H9 (cell line): ENCODE measurements around the gene SSBP3. TPM values are rescaled to one million over a fixed set of nuclear protein-coding genes. Genes with fewer than 3 reads are reported as not detected.

Source experiments
- DNase-seq: peaks from one replicate; pipeline ENCODE4 v3.0.0-alpha.2; 2017
- H2AFZ ChIP-seq: one replicate; pipeline ENCODE4 v1.6.1; 2013; ENCODE audit warnings: mild to moderate bottlenecking, low read length, control low read depth, moderate library complexity
- H2AK5ac ChIP-seq: 2 replicates; pipeline ENCODE4 v1.6.1; 2013; ENCODE audit warnings: low read length, control low read depth, mixed read lengths; ENCODE audit not compliant: insufficient read length
- H2BK120ac ChIP-seq: one replicate; pipeline ENCODE4 v1.6.1; 2013; ENCODE audit warnings: low read depth, mild to moderate bottlenecking, low read length, control low read depth, inconsistent platforms; ENCODE audit not compliant: poor library complexity, severe bottlenecking
- H2BK12ac ChIP-seq: 2 replicates; pipeline ENCODE4 v1.6.1; 2013; ENCODE audit warnings: low read length, control low read depth, mixed read lengths, low read depth; ENCODE audit not compliant: insufficient read length
- H2BK15ac ChIP-seq: 2 replicates; pipeline ENCODE4 v1.6.1; 2013; ENCODE audit warnings: low read depth, low read length, control low read depth
- H2BK20ac ChIP-seq: one replicate; pipeline ENCODE4 v1.6.1; 2013; ENCODE audit warnings: low read depth, mild to moderate bottlenecking, low read length, control low read depth, inconsistent platforms; ENCODE audit not compliant: poor library complexity, severe bottlenecking
- H2BK5ac ChIP-seq: 2 replicates; pipeline ENCODE4 v1.6.1; 2013; ENCODE audit warnings: low read length, control low read depth, mixed read lengths; ENCODE audit not compliant: insufficient read length
- H3K14ac ChIP-seq: 2 replicates; pipeline ENCODE4 v1.6.1; 2013; ENCODE audit warnings: low read length, control low read depth; ENCODE audit not compliant: insufficient read depth
- H3K18ac ChIP-seq: 2 replicates; pipeline ENCODE4 v1.6.1; 2013; ENCODE audit warnings: low read depth, mild to moderate bottlenecking, mixed read lengths, low read length, control low read depth; ENCODE audit not compliant: insufficient read length
- H3K23ac ChIP-seq: 2 replicates; pipeline ENCODE4 v1.6.1; 2013; ENCODE audit warnings: low read length, control low read depth, mixed read lengths, low read depth; ENCODE audit not compliant: insufficient read length
- H3K23me2 ChIP-seq: 2 replicates; pipeline ENCODE4 v1.6.1; 2013; ENCODE audit warnings: low read depth, mild to moderate bottlenecking, mixed read lengths, low read length, control low read depth; ENCODE audit not compliant: insufficient read length, poor library complexity, severe bottlenecking
- H3K27ac ChIP-seq: 2 replicates; pipeline ENCODE4 v1.5.1; 2013; ENCODE audit warnings: low read length, control low read depth, mixed read lengths, low read depth; ENCODE audit not compliant: insufficient read length
- H3K27me3 ChIP-seq: 2 replicates; pipeline ENCODE4 v1.6.1; 2013; ENCODE audit warnings: low read length, control low read depth, inconsistent platforms; ENCODE audit not compliant: insufficient read depth
- H3K4ac ChIP-seq: 2 replicates; pipeline ENCODE4 v1.6.1; 2013; ENCODE audit warnings: low read depth, mild to moderate bottlenecking, control low read depth, inconsistent platforms, low read length, moderate library complexity
- H3K4me1 ChIP-seq: 2 replicates; pipeline ENCODE4 v1.6.1; 2013; ENCODE audit warnings: low read length, control low read depth, inconsistent platforms; ENCODE audit not compliant: insufficient read depth
- H3K4me2 ChIP-seq: 2 replicates; pipeline ENCODE4 v1.6.1; 2013; ENCODE audit warnings: low read length, control low read depth, mixed read lengths; ENCODE audit not compliant: insufficient read length, insufficient read depth
- H3K56ac ChIP-seq: 2 replicates; pipeline ENCODE4 v1.6.1; 2013; ENCODE audit warnings: low read depth, mild to moderate bottlenecking, mixed read lengths, low read length, control low read depth; ENCODE audit not compliant: insufficient read length
- H3K79me1 ChIP-seq: 2 replicates; pipeline ENCODE4 v1.6.1; 2013; ENCODE audit warnings: low read depth, mild to moderate bottlenecking, moderate library complexity, low read length, control low read depth, inconsistent platforms; ENCODE audit not compliant: insufficient read depth, poor library complexity, severe bottlenecking
- H3K79me2 ChIP-seq: 2 replicates; pipeline ENCODE4 v1.6.1; 2013; ENCODE audit warnings: low read length, control low read depth, inconsistent platforms; ENCODE audit not compliant: insufficient read depth
- H3K9ac ChIP-seq: 2 replicates; pipeline ENCODE4 v1.6.1; 2013; ENCODE audit warnings: low read length, control low read depth, mixed read lengths; ENCODE audit not compliant: insufficient read length; ENCODE audit errors: extremely low read depth
- H3K9me3 ChIP-seq: one replicate; pipeline ENCODE4 v1.6.1; 2013; ENCODE audit warnings: low read depth, low read length, inconsistent platforms; ENCODE audit not compliant: control insufficient read depth
- H3T11ph ChIP-seq: one replicate; pipeline ENCODE4 v1.6.1; 2013; ENCODE audit warnings: mild to moderate bottlenecking, low read length, control low read depth, inconsistent platforms
- H4K20me1 ChIP-seq: one replicate; pipeline ENCODE4 v1.6.1; 2013; ENCODE audit not compliant: control insufficient read depth, insufficient read length, insufficient read depth
- H4K5ac ChIP-seq: 2 replicates; pipeline ENCODE4 v1.6.1; 2013; ENCODE audit warnings: low read depth, mild to moderate bottlenecking, mixed read lengths, low read length, control low read depth; ENCODE audit not compliant: insufficient read length
- H4K8ac ChIP-seq: replicated peaks from 2 replicates; pipeline ENCODE4 v1.6.1; 2013; ENCODE audit warnings: low read length, control low read depth, mixed read lengths, low read depth; ENCODE audit not compliant: insufficient read length
- H4K91ac ChIP-seq: 2 replicates; pipeline ENCODE4 v1.6.1; 2013; ENCODE audit warnings: low read depth, mild to moderate bottlenecking, moderate library complexity, mixed read lengths, low read length, control low read depth; ENCODE audit not compliant: insufficient read length
- H3K27ac Mint-ChIP-seq, 3 experiments: 2 replicates in 2 of 3; 3 replicates in 1 of 3; pipeline ENCODE4 v1.8.0; 2020 to 2021; ENCODE audit warnings: mixed read lengths in 3 of 3, mild to moderate bottlenecking in 1 of 3, moderate library complexity in 1 of 3
- H3K27me3 Mint-ChIP-seq: 2 replicates; pipeline ENCODE4 v1.8.0; 2021; ENCODE audit warnings: low read depth, mild to moderate bottlenecking, moderate library complexity, mixed read lengths
- H3K36me3 Mint-ChIP-seq, 3 experiments: 2 replicates in 2 of 3; 3 replicates in 1 of 3; pipeline ENCODE4 v1.8.0; 2020 to 2021; ENCODE audit warnings: low read depth in 3 of 3, mixed read lengths in 3 of 3; ENCODE audit not compliant: insufficient read depth in 1 of 3
- H3K4me1 Mint-ChIP-seq, 2 experiments: 2 replicates each; pipeline ENCODE4 v1.8.0; 2020; ENCODE audit warnings: mixed read lengths in 2 of 2
- H3K4me3 Mint-ChIP-seq, 2 experiments: 2 replicates in 1 of 2; 3 replicates in 1 of 2; pipeline ENCODE4 v1.8.0; 2020 to 2021; ENCODE audit warnings: mild to moderate bottlenecking in 2 of 2, mixed read lengths in 2 of 2, moderate library complexity in 1 of 2
- H3K9me3 Mint-ChIP-seq, 2 experiments: 2 replicates in 1 of 2; 3 replicates in 1 of 2; pipeline ENCODE4 v1.8.0; 2020; ENCODE audit warnings: mild to moderate bottlenecking in 2 of 2, mixed read lengths in 2 of 2, moderate library complexity in 1 of 2
- CTCF ChIP-seq: fragments of 200-600 bp; sonication (generic); conservative IDR thresholded peaks from 3 replicates; pipeline ENCODE4 v1.8.0; 2021; ENCODE audit warnings: antibody characterized with exemption, mild to moderate bottlenecking
- WGBS: extraction: QIAGEN DNeasy Blood & Tissue Kit; methylation state at CpG from one replicate; pipeline ENCODE4 v1.1.7; 2013; ENCODE audit warnings: missing lambda C conversion rate, low lambda C conversion rate, mixed read lengths; ENCODE audit not compliant: insufficient read length; ENCODE audit errors: extremely low coverage; 5-methylcytosine and 5-hydroxymethylcytosine counted together
- total RNA-seq: library from RNA; stranded (reverse); gene quantifications from 2 replicates; pipeline ENCODE4 v1.2.1, GENCODE V29; 2021

SSBP3 gene
- total RNA-seq, 1 experiment from 2014 or later = 126 TPM

- H3K79me2 ChIP-seq = no peaks in the 10 kb centered on the region
- H4K91ac ChIP-seq = no peak overlapping the region
Observed at GRCh38 chr1:54415533-54415932, 9.3 kb upstream of the SSBP3 start.

More at GRCh38 chr1:54415533-54415932, 9.3 kb upstream of the SSBP3 start:
- H3K23ac ChIP-seq = no peak overlapping the region
- H3K27ac Mint-ChIP-seq = no peak overlapping the region
- no peaks in the 10 kb centered on the region for H3K9me3 Mint-ChIP-seq
- H3K56ac ChIP-seq = no peak overlapping the region
- no peak for DNase-seq
- no peak for TF ChIP-seq CTCF
- peaks cover 1% of the 10 kb centered on the region; the same call in 1 of the 2 replicates for H3K4me1 ChIP-seq
- H4K20me1 ChIP-seq = peaks cover 2% of the 10 kb centered on the region
- H3K4me2 ChIP-seq = no peak overlapping the region
- no peak overlapping the region for H3K18ac ChIP-seq
- no peak overlapping the region for H2BK12ac ChIP-seq
- H3K23me2 ChIP-seq = no peaks in the 10 kb centered on the region
- no CpG with 5 or more reads among the region's 3 CpGs for WGBS
- no peak overlapping the region for H2AK5ac ChIP-seq
- H2BK20ac ChIP-seq = no peak overlapping the region
- peaks cover 18 to 32% of the 10 kb centered on the region in 2 experiments for H3K4me1 Mint-ChIP-seq
- no peak overlapping the region; a peak in 1 of 5 replicates for H3K4me3 Mint-ChIP-seq
- no peak overlapping the region for H3T11ph ChIP-seq
- H2BK15ac ChIP-seq = no peak overlapping the region
- no peak overlapping the region for H3K9ac ChIP-seq
- H3K14ac ChIP-seq = no peak overlapping the region
- no peak overlapping the region for H3K4ac ChIP-seq
- H4K8ac ChIP-seq = no peak overlapping the region
- H3K27me3 ChIP-seq = no peaks in the 10 kb centered on the region; the same call in 1 of the 2 replicates
- peaks cover 30% of the 10 kb centered on the region for H3K27me3 Mint-ChIP-seq
- H4K5ac ChIP-seq = no peak overlapping the region
- no peak overlapping the region for H2AFZ ChIP-seq
- no peak overlapping the region for H3K27ac ChIP-seq
- H2BK5ac ChIP-seq = no peak overlapping the region
- H2BK120ac ChIP-seq = no peak overlapping the region
- H3K36me3 Mint-ChIP-seq = no peaks in the 10 kb centered on the region
- no peaks in the 10 kb centered on the region for H3K9me3 ChIP-seq
- H3K79me1 ChIP-seq = no peaks in the 10 kb centered on the region
